HuH-7 (cell line): ENCODE data around the gene CLECL1.
"Not testable (repeated sequence)": the region's sequence is repeated elsewhere in the genome, so short reads cannot be mapped to it uniquely, and the experiment has no call there.

Source experiments
- DNase-seq: peaks from one replicate; pipeline ENCODE4 v3.0.0; 2011; ENCODE audit warnings: low spot score

CLECL1 gene

GRCh38 chr12:9694241-9694640, 38.7 kb downstream of the CLECL1 start:
- DNase-seq, result no peak

GRCh38 chr12:9692909-9693308, 40.0 kb downstream of the CLECL1 start:
- DNase-seq, result no peak

DNA sequence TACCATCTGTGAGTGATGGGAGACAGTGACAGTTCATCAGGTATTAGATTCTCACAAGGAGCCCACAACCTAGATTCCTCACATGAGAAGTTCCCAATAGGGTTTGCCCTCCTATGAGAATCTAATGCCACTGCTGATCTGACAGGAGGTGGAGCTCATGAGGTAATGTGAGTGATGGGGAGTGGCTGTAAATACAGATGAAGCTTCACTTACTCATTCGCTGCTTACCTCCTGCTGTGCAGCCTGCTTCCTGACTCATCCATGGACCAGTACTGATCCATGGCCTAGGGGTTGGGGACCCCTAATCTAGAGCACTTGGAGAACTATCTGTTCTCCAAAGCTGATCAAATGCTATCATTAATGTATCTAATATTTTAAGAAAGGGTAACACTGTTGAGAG, 45.7 kb downstream of the CLECL1 start:
- DNase-seq, result no peak

DNA sequence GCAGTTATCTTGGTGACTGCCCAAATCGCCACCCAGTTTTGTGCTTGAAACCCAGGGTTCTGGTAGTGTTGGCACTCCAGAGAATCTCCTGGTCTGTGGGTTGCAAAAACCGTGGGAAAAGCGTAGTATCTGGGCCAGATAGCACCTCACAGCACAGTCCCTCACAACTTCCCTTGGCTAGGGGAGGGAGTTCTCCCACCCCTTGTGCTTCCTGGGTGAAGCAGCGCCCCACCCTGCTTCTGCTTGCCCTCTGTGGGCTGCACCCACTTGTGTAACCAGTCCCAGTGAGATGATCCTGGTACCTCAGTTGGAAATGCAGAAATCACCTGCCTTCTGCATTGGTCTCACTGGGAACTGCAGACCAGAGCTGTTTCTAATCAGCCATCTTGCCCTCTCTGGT, 47.0 kb downstream of the CLECL1 start:
- DNase-seq, result no peak

DNA sequence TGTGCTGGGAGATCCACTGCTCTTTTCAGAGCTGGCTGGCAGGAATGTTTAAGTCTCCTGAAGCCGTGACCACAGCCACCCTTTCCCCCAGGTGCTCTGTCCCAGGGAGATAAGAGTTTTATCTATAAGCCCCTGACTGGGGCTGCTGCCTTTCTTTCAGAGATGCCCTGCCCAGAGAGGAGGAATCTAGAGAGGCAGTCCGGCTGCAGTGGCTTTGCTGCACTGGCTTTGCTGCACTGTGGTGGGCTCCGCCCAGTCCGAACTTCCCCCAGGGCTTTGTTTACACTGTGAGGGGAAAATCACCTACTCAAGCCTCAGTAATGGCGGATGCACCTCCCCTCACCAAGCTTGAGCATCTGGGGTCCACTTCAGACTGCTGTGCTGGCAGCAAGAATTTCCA, 47.5 kb downstream of the CLECL1 start:
- DNase-seq, result not testable (repeated sequence)

- DNase-seq, result not testable (repeated sequence)
Measured at GRCh38 chr12:9682949-9683348, 49.9 kb downstream of the CLECL1 start.

DNA sequence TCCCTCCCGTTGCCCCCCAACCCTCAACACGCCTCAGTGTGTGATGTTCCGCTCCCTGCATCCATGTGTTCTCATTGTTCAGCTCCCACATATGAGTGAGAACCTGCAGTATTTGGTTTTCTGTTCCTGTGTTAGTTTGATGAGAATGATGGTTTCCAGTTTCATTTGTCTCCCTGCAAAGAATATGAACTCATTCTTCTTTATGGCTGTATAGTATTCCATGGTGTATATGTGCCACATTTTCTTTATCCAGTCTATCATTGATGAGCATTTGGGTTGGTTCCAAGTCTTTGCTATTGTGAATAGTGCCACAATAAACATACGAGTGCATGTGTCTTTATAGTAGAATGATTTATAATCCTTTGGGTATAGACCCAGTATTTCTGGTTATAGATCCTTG, 50.4 kb downstream of the CLECL1 start:
- DNase-seq, result not testable (repeated sequence)

DNA sequence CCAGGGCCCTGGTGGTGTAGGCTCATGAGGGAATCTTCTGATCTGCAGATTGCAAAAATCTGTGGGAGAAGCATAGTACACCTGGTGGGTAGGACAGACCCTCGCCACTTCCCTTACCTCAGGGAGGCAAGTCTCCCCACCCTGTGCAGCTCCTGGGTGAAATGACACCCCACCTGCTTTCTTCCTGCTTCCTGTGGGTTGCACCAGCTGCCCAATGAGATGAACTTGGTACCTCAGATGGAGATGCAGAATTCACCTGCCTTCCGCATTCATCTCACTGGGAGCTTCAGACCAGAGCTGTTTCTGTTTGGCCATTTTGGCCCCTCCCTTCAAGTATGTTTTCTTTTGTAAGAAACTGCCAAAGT, 58.7 kb downstream of the CLECL1 start:
- DNase-seq, result no peak

- no peak for DNase-seq
Measured at GRCh38 chr12:9673404-9674225, 59.3 kb downstream of the CLECL1 start.
